ENCODE results near the gene MYMK. TPM values are rescaled to one million over a fixed set of nuclear protein-coding genes. Genes with fewer than 3 reads are reported as not detected.
A peak's percentile ranks its signal among the peaks of the same experiment; 100 is the strongest.

Gene MYMK
- total RNA-seq, 2 experiments from 2014 or later: not detected

- TF ChIP-seq CTCF (IDR thresholded peaks at IDR 0.05): no peak
- peak overlapping the region; percentile 77 for H3K4me3 Mint-ChIP-seq
- CTCF ChIA-PET: interaction anchor here (1.1 to 2.4 kb wide), 2 partner anchors 18 to 73 kb away, joined by 3 to 12 read pairs; partner anchors contain the start of gene CACFD1
- intact Hi-C loops (cut with micrococcal nuclease): no loop called here
- no peak for ATAC-seq
- no peaks in the 10 kb centered on the region for H3K9me3 Mint-ChIP-seq
- peaks cover 8% of the 10 kb centered on the region for H3K4me1 Mint-ChIP-seq (ENCODE audit: low read depth)
- H3K36me3 Mint-ChIP-seq (ENCODE audit: low read depth): no peaks in the 10 kb centered on the region
- no peak overlapping the region for H3K27ac Mint-ChIP-seq
- no peaks in the 10 kb centered on the region for H3K27me3 Mint-ChIP-seq
- no peak for DNase-seq
- POLR2A ChIA-PET: no interaction called here
These were observed 47.3 kb downstream of the MYMK start for GRCh38 chr9:133477461-133477860.

- POLR2A ChIA-PET: interaction anchor here (0.7 kb wide), 1 partner anchor 11 kb away, joined by 3 read pairs; no protein-coding TSS in a partner anchor
- intact Hi-C loops (cut with micrococcal nuclease): no loop called here
These were observed 47.8 kb downstream of the MYMK start for GRCh38 chr9:133476941-133477340.

GRCh38 chr9:133476036-133476931 is 48.5 kb downstream of the MYMK start:
- intact Hi-C loops (cut with micrococcal nuclease): no loop called here
- CTCF ChIA-PET: interaction anchor here (0.7 kb wide), 1 partner anchor 10 kb away, joined by 4 read pairs; no protein-coding TSS in a partner anchor
- TF ChIP-seq CTCF (IDR thresholded peaks at IDR 0.05): no peak
- peaks cover 8% of the 10 kb centered on the region for H3K4me1 Mint-ChIP-seq (ENCODE audit: low read depth)
- H3K4me3 Mint-ChIP-seq: no peak overlapping the region
- no peaks in the 10 kb centered on the region for H3K27me3 Mint-ChIP-seq
- no peak overlapping the region for H3K27ac Mint-ChIP-seq
- peaks cover 2% of the 10 kb centered on the region for H3K36me3 Mint-ChIP-seq (ENCODE audit: low read depth)
- ATAC-seq (no peak), DNase-seq (no peak)
- POLR2A ChIA-PET: interaction anchor here (0.7 to 1.0 kb wide), 3 partner anchors 10 to 126 kb away, joined by 3 to 5 read pairs (median 3); partner anchors contain the start of gene CACFD1
- no peaks in the 10 kb centered on the region for H3K9me3 Mint-ChIP-seq

More at GRCh38 chr9:133476941-133477340, 47.8 kb downstream of the MYMK start:
- H3K4me1 Mint-ChIP-seq (ENCODE audit: low read depth): peaks cover 8% of the 10 kb centered on the region
- TF ChIP-seq CTCF (IDR thresholded peaks at IDR 0.05): no peak
- H3K9me3 Mint-ChIP-seq: no peaks in the 10 kb centered on the region
- no peak overlapping the region for H3K27ac Mint-ChIP-seq
- CTCF ChIA-PET: interaction anchor here (0.7 to 1.1 kb wide), 2 partner anchors 10 to 72 kb away, joined by 3 to 4 read pairs; no protein-coding TSS in a partner anchor
- ATAC-seq (no peak), DNase-seq (no peak)
- H3K36me3 Mint-ChIP-seq (ENCODE audit: low read depth): peaks cover under 1% of the 10 kb centered on the region
- no peaks in the 10 kb centered on the region for H3K27me3 Mint-ChIP-seq
- H3K4me3 Mint-ChIP-seq: no peak overlapping the region

- intact Hi-C loops (cut with micrococcal nuclease): no loop called here
- no peak for TF ChIP-seq CTCF (IDR thresholded peaks at IDR 0.05)
- H3K4me3 Mint-ChIP-seq: no peak overlapping the region
- POLR2A ChIA-PET: interaction anchor here (0.9 to 1.0 kb wide), 2 partner anchors 16 to 125 kb away, joined by 3 to 5 read pairs; partner anchors contain the start of gene CACFD1
- no peak overlapping the region for H3K27ac Mint-ChIP-seq
- no peaks in the 10 kb centered on the region for H3K9me3 Mint-ChIP-seq
- DNase-seq: no peak
- H3K36me3 Mint-ChIP-seq (ENCODE audit: low read depth): peaks cover 2% of the 10 kb centered on the region
- ATAC-seq: no peak
- no peaks in the 10 kb centered on the region for H3K27me3 Mint-ChIP-seq
- CTCF ChIA-PET: interaction anchor here (1.1 kb wide), 1 partner anchor 11 kb away, joined by 5 read pairs; no protein-coding TSS in a partner anchor
- peaks cover 8% of the 10 kb centered on the region for H3K4me1 Mint-ChIP-seq (ENCODE audit: low read depth)
These were observed 49.3 kb downstream of the MYMK start for GRCh38 chr9:133475292-133476012.
